Thyroid gland (tissue), 4 donors: ENCODE data around the gene REM2.

ENCODE experiments used
- POLR2A ChIP-seq, 2 donors: fragments of 450-650 bp; IDR thresholded peaks; one replicate each; pipeline ENCODE4 v1.6.1; 2017; ENCODE audit warnings: antibody characterized with exemption in 2 of 2, mild to moderate bottlenecking in 2 of 2, moderate library complexity in 1 of 2
- TF ChIP-seq, protein P1 (sequence below), 6 experiments: fragments of 200-600 bp in 3 of 6; fragments of 450-650 bp in 3 of 6; sonication (generic) in 3 of 6; IDR thresholded peaks; one replicate each; pipeline ENCODE4 v1.5.1; 2016 to 2019; ENCODE audit warnings: antibody characterized with exemption in 6 of 6, mild to moderate bottlenecking in 2 of 6, inconsistent platforms in 1 of 6, moderate library complexity in 1 of 6

- TF ChIP-seq POLR2A (IDR thresholded peaks at IDR 0.05): no peak
- TF ChIP-seq, protein P1, sequence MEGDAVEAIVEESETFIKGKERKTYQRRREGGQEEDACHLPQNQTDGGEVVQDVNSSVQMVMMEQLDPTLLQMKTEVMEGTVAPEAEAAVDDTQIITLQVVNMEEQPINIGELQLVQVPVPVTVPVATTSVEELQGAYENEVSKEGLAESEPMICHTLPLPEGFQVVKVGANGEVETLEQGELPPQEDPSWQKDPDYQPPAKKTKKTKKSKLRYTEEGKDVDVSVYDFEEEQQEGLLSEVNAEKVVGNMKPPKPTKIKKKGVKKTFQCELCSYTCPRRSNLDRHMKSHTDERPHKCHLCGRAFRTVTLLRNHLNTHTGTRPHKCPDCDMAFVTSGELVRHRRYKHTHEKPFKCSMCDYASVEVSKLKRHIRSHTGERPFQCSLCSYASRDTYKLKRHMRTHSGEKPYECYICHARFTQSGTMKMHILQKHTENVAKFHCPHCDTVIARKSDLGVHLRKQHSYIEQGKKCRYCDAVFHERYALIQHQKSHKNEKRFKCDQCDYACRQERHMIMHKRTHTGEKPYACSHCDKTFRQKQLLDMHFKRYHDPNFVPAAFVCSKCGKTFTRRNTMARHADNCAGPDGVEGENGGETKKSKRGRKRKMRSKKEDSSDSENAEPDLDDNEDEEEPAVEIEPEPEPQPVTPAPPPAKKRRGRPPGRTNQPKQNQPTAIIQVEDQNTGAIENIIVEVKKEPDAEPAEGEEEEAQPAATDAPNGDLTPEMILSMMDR (IDR thresholded peaks at IDR 0.05): no peak
Observed at GRCh38 chr14:22872833-22873520, 10.0 kb upstream of the REM2 start.
